GM12875 (cell line): ENCODE data around the gene KDELR3.

Experiments used
- H3K4me3 ChIP-seq: one replicate; pipeline ENCODE4 v1.5.1; 2011; ENCODE audit warnings: low read depth, low read length, control low read depth
- CTCF ChIP-seq: IDR thresholded peaks from 2 replicates; pipeline ENCODE4 v1.5.1; 2011; ENCODE audit warnings: low read depth, mild to moderate bottlenecking, control low read depth, inconsistent platforms, low read length, moderate library complexity, borderline replicate concordance; ENCODE audit not compliant: insufficient read depth

KDELR3 gene

GRCh38 chr22:38456272-38456835 lies 11.5 kb upstream of the KDELR3 start:
- TF ChIP-seq CTCF: no peak
- no peak overlapping the region for H3K4me3 ChIP-seq

GRCh38 chr22:38456841-38457699 lies 10.8 kb upstream of the KDELR3 start:
- TF ChIP-seq CTCF: no peak
- H3K4me3 ChIP-seq: no peak overlapping the region

DNA sequence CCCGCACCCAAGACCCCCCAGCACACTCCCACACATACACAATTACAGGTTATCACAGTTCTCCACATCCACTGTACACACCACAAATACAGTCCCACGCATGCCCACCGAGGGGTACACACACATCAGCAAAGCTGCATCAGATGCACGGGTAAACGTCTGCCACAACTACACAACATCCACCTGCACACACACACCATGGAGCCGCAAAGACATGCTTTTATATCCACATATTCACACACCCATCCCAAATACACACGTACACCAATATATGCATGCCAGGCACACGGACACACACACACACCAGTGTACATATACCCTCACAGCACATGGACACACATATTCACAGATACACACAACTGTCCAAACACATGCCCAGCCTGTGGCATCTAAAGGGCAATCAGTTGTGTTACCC lies 7.5 kb upstream of the KDELR3 start:
- TF ChIP-seq CTCF: no peak

GRCh38 chr22:38461057-38461413 lies 6.9 kb upstream of the KDELR3 start:
- TF ChIP-seq CTCF: no peak
- H3K4me3 ChIP-seq: no peak overlapping the region

More for the DNA sequence above, 7.5 kb upstream of the KDELR3 start:
- H3K4me3 ChIP-seq: no peak overlapping the region

DNA sequence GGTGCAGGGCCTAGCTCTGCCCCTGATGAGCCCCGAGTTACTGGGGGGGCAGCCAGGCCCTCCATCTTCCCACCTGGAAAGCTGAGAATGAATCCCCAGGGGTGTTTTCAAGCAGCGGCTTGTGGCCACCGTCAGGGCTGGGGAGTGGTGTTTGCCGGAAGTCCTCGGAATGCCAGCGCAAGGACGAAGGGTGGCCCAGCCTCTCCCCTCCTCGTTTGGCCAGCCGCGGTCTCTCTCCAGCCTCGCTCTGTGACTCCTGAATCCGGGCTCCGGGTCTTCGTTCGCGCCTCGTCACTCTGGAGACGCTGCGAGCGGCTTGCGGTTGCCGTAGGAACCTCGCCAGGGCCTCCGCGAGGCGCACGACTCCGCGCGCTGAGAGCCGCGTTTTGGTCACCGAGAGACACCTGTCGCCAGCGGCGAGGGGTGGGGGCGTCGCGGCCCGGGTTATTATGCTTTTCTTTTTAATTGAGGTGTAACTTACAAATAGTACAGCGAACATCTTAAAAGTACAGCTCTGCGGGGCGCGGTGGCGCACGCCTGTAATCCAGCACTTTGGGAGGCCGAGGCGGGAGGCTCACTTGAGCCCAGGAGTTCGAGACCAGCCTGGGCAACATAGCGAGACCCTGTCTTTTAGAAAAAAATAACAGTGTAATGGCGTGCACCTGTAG lies 6.3 kb upstream of the KDELR3 start:
- TF ChIP-seq CTCF: no peak
- no peak overlapping the region for H3K4me3 ChIP-seq

GRCh38 chr22:38462960-38463784 lies 4.7 kb upstream of the KDELR3 start:
- H3K4me3 ChIP-seq: no peak overlapping the region
- no peak for TF ChIP-seq CTCF
